ENCODE results near the gene ACTL10. TPM values are rescaled to one million over a fixed set of nuclear protein-coding genes. Genes with fewer than 3 reads are reported as not detected.
"Not testable (repeated sequence)": the region's sequence is repeated elsewhere in the genome, so short reads cannot be mapped to it uniquely, and the experiment has no call there.

Gene ACTL10
- total RNA-seq, 1 experiment from 2014 or later = 5.4 TPM

DNA sequence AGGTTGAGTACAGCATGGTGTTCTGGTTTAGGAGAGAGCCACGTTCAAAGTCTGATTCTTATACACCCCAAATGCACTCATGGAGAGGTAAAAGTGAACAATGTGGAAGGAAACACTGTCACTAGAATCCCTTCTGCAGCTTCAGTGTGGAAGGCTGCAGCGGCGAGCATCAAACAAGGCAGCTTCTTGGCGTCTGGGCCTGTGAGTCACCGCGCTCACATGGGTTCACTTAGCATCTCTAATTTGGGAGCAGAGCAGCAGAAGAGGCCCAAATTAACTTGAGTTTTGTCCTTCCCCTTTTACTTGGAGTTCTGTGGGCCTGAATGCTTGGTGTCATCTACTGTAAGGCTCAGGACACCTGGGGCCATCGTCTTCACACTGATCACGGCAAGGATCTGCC, 30.4 kb downstream of the ACTL10 start:
- no peak for DNase-seq
- BruUV-seq (replicated peaks) = no TSS peak
- Mint-ChIP-seq H3K27me3 (ENCODE audit: unreplicated experiment) (no peaks in the 10 kb centered on the region), H3K9me3 (ENCODE audit: low read depth, unreplicated experiment) (peaks cover 2% of the 10 kb centered on the region), H3K27ac (ENCODE audit: unreplicated experiment) (no peak overlapping the region), H3K4me3 (ENCODE audit: low read depth, unreplicated experiment) (no peak overlapping the region), H3K36me3 (ENCODE audit: insufficient read depth, unreplicated experiment) (peaks cover 9% of the 10 kb centered on the region), H3K4me1 (ENCODE audit: low read depth, unreplicated experiment) (no peaks in the 10 kb centered on the region)
- CTCF ChIA-PET = interaction anchor here (0.6 to 1.3 kb wide), 4 partner anchors 9 to 93 kb away, joined by 3 read pairs; no protein-coding TSS in a partner anchor
- intact Hi-C loops (cut with micrococcal nuclease; ENCODE audit: unreplicated experiment) = no loop called here
- TF ChIP-seq CTCF (IDR thresholded peaks at IDR 0.05; ENCODE audit: unreplicated experiment) = no peak

DNA sequence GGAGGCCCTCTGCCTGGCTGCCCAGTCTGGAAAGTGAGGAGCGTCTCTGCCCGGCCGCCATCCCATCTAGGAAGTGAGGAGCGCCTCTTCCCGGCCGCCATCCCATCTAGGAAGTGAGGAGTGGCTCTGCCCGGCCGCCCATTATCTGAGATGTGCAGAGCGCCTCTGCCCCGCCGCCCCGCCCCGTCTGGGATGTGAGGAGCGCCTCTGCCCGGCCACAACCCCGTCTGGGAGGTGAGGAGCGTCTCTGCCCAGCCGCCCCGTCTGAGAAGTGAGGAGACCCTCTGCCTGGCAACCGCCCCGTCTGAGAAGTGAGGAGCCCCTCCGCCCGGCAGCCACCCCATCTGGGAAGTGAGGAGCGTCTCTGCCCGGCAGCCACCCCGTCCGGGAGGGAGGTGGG, 32.2 kb downstream of the ACTL10 start:
- BruUV-seq (replicated peaks); H3K9me3 Mint-ChIP-seq (ENCODE audit: low read depth, unreplicated experiment); H3K4me1 Mint-ChIP-seq (ENCODE audit: low read depth, unreplicated experiment); DNase-seq; H3K27ac Mint-ChIP-seq (ENCODE audit: unreplicated experiment); H3K4me3 Mint-ChIP-seq (ENCODE audit: low read depth, unreplicated experiment); CTCF ChIA-PET; intact Hi-C loops (cut with micrococcal nuclease; ENCODE audit: unreplicated experiment); H3K27me3 Mint-ChIP-seq (ENCODE audit: unreplicated experiment): not testable (repeated sequence)
- peaks cover 12% of the 10 kb centered on the region for H3K36me3 Mint-ChIP-seq (ENCODE audit: insufficient read depth, unreplicated experiment)

DNA sequence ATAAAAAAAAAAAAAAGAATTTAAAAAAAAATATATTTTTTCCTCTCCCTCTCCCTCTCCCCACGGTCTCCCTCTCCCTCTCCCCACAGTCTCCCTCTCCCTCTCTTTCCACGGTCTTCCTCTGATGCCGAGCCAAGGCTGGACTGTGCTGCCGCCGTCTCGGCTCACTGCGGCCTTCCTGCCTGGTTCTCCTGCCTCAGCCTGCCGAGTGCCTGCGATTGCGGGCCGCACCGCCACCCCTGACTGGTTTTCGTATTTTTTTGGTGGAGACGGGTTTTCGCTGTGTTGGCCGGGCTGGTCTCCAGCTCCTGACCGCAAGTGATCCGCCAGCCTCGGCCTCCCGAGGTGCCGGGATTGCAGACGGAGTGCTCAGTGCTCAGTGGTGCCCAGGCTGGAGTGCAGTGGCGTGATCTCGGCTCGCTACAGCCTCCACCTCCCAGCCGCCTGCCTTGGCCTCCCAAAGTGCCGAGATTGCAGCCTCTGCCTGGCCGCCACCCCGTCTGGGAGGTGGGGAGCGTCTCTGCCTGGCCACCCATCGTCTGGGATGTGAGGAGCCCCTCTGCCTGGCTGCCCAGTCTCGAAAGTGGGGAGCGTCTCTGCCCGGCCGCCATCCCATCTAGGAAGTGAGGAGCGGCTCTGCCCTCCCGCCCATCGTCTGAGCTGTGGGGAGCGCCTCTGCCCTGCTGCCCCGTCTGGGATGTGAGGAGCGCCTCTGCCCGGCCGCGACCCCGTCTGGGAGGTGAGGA, 34.1 kb downstream of the ACTL10 start:
- peaks cover 12% of the 10 kb centered on the region for H3K36me3 Mint-ChIP-seq (ENCODE audit: insufficient read depth, unreplicated experiment)
- CTCF ChIA-PET; H3K27me3 Mint-ChIP-seq (ENCODE audit: unreplicated experiment); H3K27ac Mint-ChIP-seq (ENCODE audit: unreplicated experiment); BruUV-seq (replicated peaks); DNase-seq; H3K4me3 Mint-ChIP-seq (ENCODE audit: low read depth, unreplicated experiment); H3K9me3 Mint-ChIP-seq (ENCODE audit: low read depth, unreplicated experiment); H3K4me1 Mint-ChIP-seq (ENCODE audit: low read depth, unreplicated experiment); intact Hi-C loops (cut with micrococcal nuclease; ENCODE audit: unreplicated experiment): not testable (repeated sequence)

GRCh38 chr20:33701629-33702450, 35.1 kb downstream of the ACTL10 start:
- intact Hi-C loops (cut with micrococcal nuclease; ENCODE audit: unreplicated experiment) = no loop called here
- Mint-ChIP-seq H3K27me3 (ENCODE audit: unreplicated experiment) (no peaks in the 10 kb centered on the region), H3K4me1 (ENCODE audit: low read depth, unreplicated experiment) (no peaks in the 10 kb centered on the region), H3K36me3 (ENCODE audit: insufficient read depth, unreplicated experiment) (peaks cover 12% of the 10 kb centered on the region), H3K9me3 (ENCODE audit: low read depth, unreplicated experiment) (peaks cover 2% of the 10 kb centered on the region), H3K27ac (ENCODE audit: unreplicated experiment) (no peak overlapping the region), H3K4me3 (ENCODE audit: low read depth, unreplicated experiment) (no peak overlapping the region)
- no peak for DNase-seq
- BruUV-seq (replicated peaks) = no TSS peak
- CTCF ChIA-PET = no interaction called here
- no peak for TF ChIP-seq CTCF (IDR thresholded peaks at IDR 0.05; ENCODE audit: unreplicated experiment)

DNA sequence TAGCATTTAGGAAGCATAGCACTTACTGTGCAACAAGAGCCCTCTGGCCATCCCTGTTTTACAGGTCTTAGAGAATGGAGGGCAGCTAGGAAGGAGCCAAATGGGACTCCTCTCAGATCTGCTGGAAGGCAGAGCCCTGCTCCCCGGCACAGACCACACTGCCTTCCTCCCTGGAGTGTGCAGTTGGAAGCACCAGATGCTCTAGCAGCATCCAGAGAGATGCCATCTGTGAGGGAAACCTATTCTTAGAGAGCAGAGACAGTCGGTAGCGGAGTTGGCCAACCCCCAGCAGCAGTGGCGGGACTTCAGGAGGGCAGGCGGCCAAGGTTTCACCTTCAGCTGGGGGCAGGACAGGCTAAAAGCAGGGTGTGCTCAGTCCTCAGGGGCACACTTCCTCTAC, 36.1 kb downstream of the ACTL10 start:
- intact Hi-C loops (cut with micrococcal nuclease; ENCODE audit: unreplicated experiment) = no loop called here
- CTCF ChIA-PET = no interaction called here
- Mint-ChIP-seq H3K9me3 (ENCODE audit: low read depth, unreplicated experiment) (peaks cover 2% of the 10 kb centered on the region), H3K27me3 (ENCODE audit: unreplicated experiment) (no peaks in the 10 kb centered on the region), H3K4me3 (ENCODE audit: low read depth, unreplicated experiment) (no peak overlapping the region), H3K27ac (ENCODE audit: unreplicated experiment) (no peak overlapping the region), H3K4me1 (ENCODE audit: low read depth, unreplicated experiment) (no peaks in the 10 kb centered on the region), H3K36me3 (ENCODE audit: insufficient read depth, unreplicated experiment) (peaks cover 22% of the 10 kb centered on the region)
- TF ChIP-seq CTCF (IDR thresholded peaks at IDR 0.05; ENCODE audit: unreplicated experiment) = no peak
- no TSS peak for BruUV-seq (replicated peaks)
- no peak for DNase-seq

All from Calu3 (cell line).